ENCODE measurements around the gene GDAP1L1.

The GDAP1L1 gene

DNA sequence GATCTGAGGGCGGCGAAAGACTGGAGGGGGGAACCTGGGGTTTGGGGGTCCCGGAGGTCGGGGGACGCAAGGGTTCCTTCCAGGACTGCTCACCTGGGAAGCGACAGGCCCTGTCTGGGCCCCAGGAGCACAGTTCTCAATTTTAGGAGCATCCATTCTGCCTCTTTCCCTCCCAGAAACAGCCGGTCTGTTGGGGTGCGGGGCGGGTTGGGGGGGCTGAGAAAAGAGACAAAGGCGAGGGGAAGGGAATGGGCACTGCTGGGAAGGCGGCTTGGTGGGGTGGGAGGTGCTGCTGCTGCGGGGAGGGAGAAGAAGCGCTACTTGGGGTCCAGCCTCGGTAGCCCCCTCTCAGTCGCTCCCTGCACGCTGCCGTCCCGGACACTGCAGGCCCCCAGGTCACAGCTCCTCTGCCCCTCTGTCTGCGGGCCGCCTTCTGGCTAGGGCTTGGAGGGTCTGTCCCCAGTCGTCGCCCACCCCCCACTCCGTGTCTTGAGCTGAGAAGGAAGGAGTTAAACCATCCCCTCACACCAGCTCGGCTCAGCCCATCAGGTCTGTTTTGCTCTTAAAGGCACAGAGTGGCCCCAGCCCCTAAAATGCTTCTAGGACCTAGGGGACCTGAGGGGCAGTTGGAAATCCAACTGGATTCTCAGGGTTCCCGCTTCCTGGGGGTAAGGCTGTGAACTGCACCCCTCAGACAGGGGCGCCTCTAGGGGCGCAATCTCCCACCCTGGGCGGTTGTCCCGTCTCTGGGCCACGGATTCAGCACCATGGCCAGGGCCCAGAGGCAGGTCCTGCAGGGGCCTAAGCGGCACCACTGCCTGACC lies 690 bp downstream of the GDAP1L1 start:
- no peaks in the 10 kb centered on the region for H3K9me3 ChIP-seq (ENCODE audit: insufficient read depth, low read depth, low read length)
- no peaks in the 10 kb centered on the region for H3K79me2 ChIP-seq (ENCODE audit: control insufficient read depth, insufficient read depth, low read length, poor library complexity)
- no peak overlapping the region for H3K4ac ChIP-seq (ENCODE audit: low read depth, low read length)
- no peaks in the 10 kb centered on the region for H3K79me1 ChIP-seq (ENCODE audit: low read length)
- H4K12ac ChIP-seq (ENCODE audit: low read depth, low read length) = no peak overlapping the region
- no peak overlapping the region for H3K14ac ChIP-seq (ENCODE audit: low read length)
- no peak overlapping the region for H3K18ac ChIP-seq (ENCODE audit: low read length)
- no peak overlapping the region for H3K9ac ChIP-seq (ENCODE audit: low read length)
- no peak overlapping the region for H3K23ac ChIP-seq (ENCODE audit: low read length)
- H3K4me2 ChIP-seq (ENCODE audit: low read length) = no peak overlapping the region
- H2AFZ ChIP-seq (ENCODE audit: insufficient read depth, low read length, poor library complexity) = no peak overlapping the region
- no peak overlapping the region for H3K27ac ChIP-seq (ENCODE audit: low read depth, low read length)
- no peak overlapping the region for H2BK12ac ChIP-seq (ENCODE audit: low read length)
- H2BK5ac ChIP-seq (ENCODE audit: low read depth, low read length, poor library complexity) = no peak overlapping the region
- no peak overlapping the region for H4K91ac ChIP-seq (ENCODE audit: low read depth, low read length)
- H3K27me3 ChIP-seq (ENCODE audit: insufficient read depth, low read length) = peaks cover 7% of the 10 kb centered on the region
- DNase-seq = peak in 1 of 2 donors; percentile 35
- no CpG with 5 or more reads among the region's 31 CpGs for WGBS (ENCODE audit: extremely low coverage, insufficient coverage, insufficient read length)
- H3K36me3 ChIP-seq (ENCODE audit: control insufficient read depth in 1 of 2, insufficient read depth in 2 of 2, low read length in 2 of 2) = no peaks in the 10 kb centered on the region
- no peak overlapping the region for H2AK5ac ChIP-seq (ENCODE audit: low read length)
- no peak overlapping the region for H3K4me3 ChIP-seq (ENCODE audit: low read depth, low read length)
- peaks cover 5 to 7% of the 10 kb centered on the region in 2 experiments for H3K4me1 ChIP-seq (ENCODE audit: control insufficient read depth in 1 of 2, insufficient read depth in 2 of 2, low read length in 2 of 2)
- no peak overlapping the region for H2BK120ac ChIP-seq (ENCODE audit: insufficient read depth, low read length, poor library complexity)
- no peak overlapping the region for H4K8ac ChIP-seq (ENCODE audit: low read depth, low read length)

DNA sequence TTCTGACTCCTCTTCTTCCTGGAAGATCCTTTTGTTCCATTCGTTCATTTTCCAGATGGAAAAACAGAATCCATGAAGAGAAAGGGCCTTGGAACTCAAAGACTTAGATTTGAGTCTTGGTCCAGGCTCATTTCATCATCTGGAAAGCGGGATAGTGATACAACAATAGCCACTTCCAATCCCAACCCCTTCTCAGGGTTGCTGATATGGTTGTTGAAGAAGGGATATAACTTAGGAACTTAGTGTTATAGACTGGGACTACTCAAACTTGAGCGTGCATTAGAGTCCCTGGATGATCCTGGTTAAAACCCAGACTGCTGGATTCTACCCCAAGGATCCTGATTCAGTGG lies 1.3 kb downstream of the GDAP1L1 start:
- DNase-seq = no peak
- H3K27me3 ChIP-seq (ENCODE audit: insufficient read depth, low read length) = peaks cover 7% of the 10 kb centered on the region
- no peak overlapping the region for H3K27ac ChIP-seq (ENCODE audit: low read depth, low read length)
- no peaks in the 10 kb centered on the region for H3K79me1 ChIP-seq (ENCODE audit: low read length)
- H3K23ac ChIP-seq (ENCODE audit: low read length) = no peak overlapping the region
- no peaks in the 10 kb centered on the region for H3K36me3 ChIP-seq (ENCODE audit: control insufficient read depth in 1 of 2, insufficient read depth in 2 of 2, low read length in 2 of 2)
- no peak overlapping the region for H3K18ac ChIP-seq (ENCODE audit: low read length)
- no peak overlapping the region for H4K12ac ChIP-seq (ENCODE audit: low read depth, low read length)
- H4K91ac ChIP-seq (ENCODE audit: low read depth, low read length) = no peak overlapping the region
- H3K14ac ChIP-seq (ENCODE audit: low read length) = no peak overlapping the region
- WGBS (ENCODE audit: extremely low coverage, insufficient coverage, insufficient read length) = no CpG with 5 or more reads among the region's 3 CpGs
- no peak overlapping the region for H2AFZ ChIP-seq (ENCODE audit: insufficient read depth, low read length, poor library complexity)
- no peak overlapping the region for H3K4me3 ChIP-seq (ENCODE audit: low read depth, low read length)
- no peak overlapping the region for H3K4me2 ChIP-seq (ENCODE audit: low read length)
- no peak overlapping the region for H2BK120ac ChIP-seq (ENCODE audit: insufficient read depth, low read length, poor library complexity)
- H4K8ac ChIP-seq (ENCODE audit: low read depth, low read length) = no peak overlapping the region
- H3K9me3 ChIP-seq (ENCODE audit: insufficient read depth, low read depth, low read length) = no peaks in the 10 kb centered on the region
- H3K79me2 ChIP-seq (ENCODE audit: control insufficient read depth, insufficient read depth, low read length, poor library complexity) = no peaks in the 10 kb centered on the region
- H3K4ac ChIP-seq (ENCODE audit: low read depth, low read length) = no peak overlapping the region
- no peak overlapping the region for H3K9ac ChIP-seq (ENCODE audit: low read length)
- no peak overlapping the region for H2AK5ac ChIP-seq (ENCODE audit: low read length)
- no peak overlapping the region for H2BK5ac ChIP-seq (ENCODE audit: low read depth, low read length, poor library complexity)
- H2BK12ac ChIP-seq (ENCODE audit: low read length) = no peak overlapping the region
- peaks cover 5 to 7% of the 10 kb centered on the region in 2 experiments for H3K4me1 ChIP-seq (ENCODE audit: control insufficient read depth in 1 of 2, insufficient read depth in 2 of 2, low read length in 2 of 2)

DNA sequence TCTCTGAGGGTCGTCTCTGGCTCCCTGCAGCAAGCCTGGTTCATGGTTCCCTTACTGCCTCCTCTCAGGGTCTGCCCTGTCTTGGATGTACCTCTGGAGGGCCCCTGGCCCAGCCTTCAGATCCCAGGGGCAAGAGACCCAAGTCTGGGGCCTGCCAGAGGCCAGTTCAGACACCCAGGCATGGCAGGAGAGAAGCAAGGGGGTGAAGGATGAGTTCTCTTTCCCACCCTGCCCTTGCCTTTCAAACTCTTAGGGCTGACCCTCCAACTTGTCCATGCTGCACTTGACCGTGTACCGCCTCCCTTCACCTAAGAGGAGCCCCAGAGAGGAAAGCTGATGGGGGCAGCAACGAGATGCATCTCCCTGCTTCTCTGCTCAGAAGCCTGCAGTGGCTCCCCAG lies 4.2 kb downstream of the GDAP1L1 start:
- no peak overlapping the region for H4K12ac ChIP-seq (ENCODE audit: low read depth, low read length)
- H3K9ac ChIP-seq (ENCODE audit: low read length) = no peak overlapping the region
- H3K18ac ChIP-seq (ENCODE audit: low read length) = no peak overlapping the region
- H2BK120ac ChIP-seq (ENCODE audit: insufficient read depth, low read length, poor library complexity) = no peak overlapping the region
- H2AK5ac ChIP-seq (ENCODE audit: low read length) = no peak overlapping the region
- no peaks in the 10 kb centered on the region for H3K36me3 ChIP-seq (ENCODE audit: control insufficient read depth in 1 of 2, insufficient read depth in 2 of 2, low read length in 2 of 2)
- H3K4ac ChIP-seq (ENCODE audit: low read depth, low read length) = no peak overlapping the region
- no peak overlapping the region for H4K91ac ChIP-seq (ENCODE audit: low read depth, low read length)
- peaks cover 4% of the 10 kb centered on the region for H3K27me3 ChIP-seq (ENCODE audit: insufficient read depth, low read length)
- no CpG with 5 or more reads among the region's 4 CpGs for WGBS (ENCODE audit: extremely low coverage, insufficient coverage, insufficient read length)
- no peak overlapping the region for H4K8ac ChIP-seq (ENCODE audit: low read depth, low read length)
- H3K79me2 ChIP-seq (ENCODE audit: control insufficient read depth, insufficient read depth, low read length, poor library complexity) = no peaks in the 10 kb centered on the region
- H2AFZ ChIP-seq (ENCODE audit: insufficient read depth, low read length, poor library complexity) = no peak overlapping the region
- no peak overlapping the region for H3K14ac ChIP-seq (ENCODE audit: low read length)
- H3K27ac ChIP-seq (ENCODE audit: low read depth, low read length) = no peak overlapping the region
- no peak overlapping the region for H3K4me2 ChIP-seq (ENCODE audit: low read length)
- H2BK12ac ChIP-seq (ENCODE audit: low read length) = no peak overlapping the region
- H3K79me1 ChIP-seq (ENCODE audit: low read length) = no peaks in the 10 kb centered on the region
- peaks cover 5 to 7% of the 10 kb centered on the region in 2 experiments for H3K4me1 ChIP-seq (ENCODE audit: control insufficient read depth in 1 of 2, insufficient read depth in 2 of 2, low read length in 2 of 2)
- no peak overlapping the region for H2BK5ac ChIP-seq (ENCODE audit: low read depth, low read length, poor library complexity)
- no peaks in the 10 kb centered on the region for H3K9me3 ChIP-seq (ENCODE audit: insufficient read depth, low read depth, low read length)
- no peak overlapping the region for H3K23ac ChIP-seq (ENCODE audit: low read length)
- no peak for DNase-seq
- no peak overlapping the region for H3K4me3 ChIP-seq (ENCODE audit: low read depth, low read length)

DNA sequence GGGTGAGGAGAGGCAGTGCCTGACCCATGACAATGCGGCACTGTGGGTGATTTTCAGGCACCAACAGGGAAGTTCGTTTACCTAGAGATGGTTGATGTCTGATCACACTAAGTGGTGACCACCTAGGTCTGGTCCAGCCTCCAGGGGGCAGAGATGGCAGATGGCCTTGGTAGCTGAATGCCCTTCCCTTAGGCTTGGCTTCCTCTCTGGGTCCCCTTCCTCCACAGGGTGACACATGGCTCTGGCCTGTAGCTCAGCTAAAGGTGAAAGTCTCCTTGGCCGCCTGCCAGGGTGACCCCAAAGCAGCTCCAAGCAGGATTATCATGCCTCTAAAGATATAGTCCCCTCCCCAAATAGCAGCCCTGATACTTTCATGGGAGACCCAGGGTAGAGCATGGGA lies 6.4 kb downstream of the GDAP1L1 start:
- Histone ChIP-seq H3K36me3 (ENCODE audit: control insufficient read depth in 1 of 2, insufficient read depth in 2 of 2, low read length in 2 of 2) (no peaks in the 10 kb centered on the region), H3K79me1 (ENCODE audit: low read length) (no peaks in the 10 kb centered on the region), H4K91ac (ENCODE audit: low read depth, low read length) (no peak overlapping the region), H2AK5ac (ENCODE audit: low read length) (no peak overlapping the region), H3K79me2 (ENCODE audit: control insufficient read depth, insufficient read depth, low read length, poor library complexity) (no peaks in the 10 kb centered on the region), H3K27ac (ENCODE audit: low read depth, low read length) (no peak overlapping the region), H2BK12ac (ENCODE audit: low read length) (no peak overlapping the region), H3K4me2 (ENCODE audit: low read length) (no peak overlapping the region), H2BK5ac (ENCODE audit: low read depth, low read length, poor library complexity) (no peak overlapping the region), H3K27me3 (ENCODE audit: insufficient read depth, low read length) (no peaks in the 10 kb centered on the region), H3K9me3 (ENCODE audit: insufficient read depth, low read depth, low read length) (no peaks in the 10 kb centered on the region), H3K14ac (ENCODE audit: low read length) (no peak overlapping the region), H4K8ac (ENCODE audit: low read depth, low read length) (no peak overlapping the region), H2AFZ (ENCODE audit: insufficient read depth, low read length, poor library complexity) (no peak overlapping the region), H3K18ac (ENCODE audit: low read length) (no peak overlapping the region), H2BK120ac (ENCODE audit: insufficient read depth, low read length, poor library complexity) (no peak overlapping the region), H3K4me1 (ENCODE audit: control insufficient read depth in 1 of 2, insufficient read depth in 2 of 2, low read length in 2 of 2) (no peaks in the 10 kb centered on the region), H3K9ac (ENCODE audit: low read length) (no peak overlapping the region), H3K23ac (ENCODE audit: low read length) (peak overlapping the region; percentile 17), H4K12ac (ENCODE audit: low read depth, low read length) (no peak overlapping the region), H3K4ac (ENCODE audit: low read depth, low read length) (no peak overlapping the region), H3K4me3 (ENCODE audit: low read depth, low read length) (no peak overlapping the region)
- no CpG with 5 or more reads among the region's 3 CpGs for WGBS (ENCODE audit: extremely low coverage, insufficient coverage, insufficient read length)
- DNase-seq = no peak
